Cardiac fibroblast (primary cell): ENCODE measurements around the gene CORO6.

ENCODE experiments used
- DNase-seq, 2 donors: peaks; one replicate each; pipeline versions ENCODE4 v3.0.0 to v3.0.0-alpha.2; 2010; ENCODE audit warnings: low read depth in 2 of 2
- H3K4me3 ChIP-seq, 2 donors: replicated peaks in 1 of 2; 1 replicate in 1 of 2; 2 replicates in 1 of 2; pipeline ENCODE4 v1.5.1; 2011; ENCODE audit warnings: low read depth in 2 of 2, low read length in 2 of 2, mild to moderate bottlenecking in 2 of 2, moderate library complexity in 1 of 2
- TF ChIP-seq, protein P1 (sequence below): IDR thresholded peaks from one replicate; pipeline ENCODE4 v1.5.1; 2011; ENCODE audit warnings: low read depth, mild to moderate bottlenecking, low read length, inconsistent platforms

The CORO6 gene

DNA sequence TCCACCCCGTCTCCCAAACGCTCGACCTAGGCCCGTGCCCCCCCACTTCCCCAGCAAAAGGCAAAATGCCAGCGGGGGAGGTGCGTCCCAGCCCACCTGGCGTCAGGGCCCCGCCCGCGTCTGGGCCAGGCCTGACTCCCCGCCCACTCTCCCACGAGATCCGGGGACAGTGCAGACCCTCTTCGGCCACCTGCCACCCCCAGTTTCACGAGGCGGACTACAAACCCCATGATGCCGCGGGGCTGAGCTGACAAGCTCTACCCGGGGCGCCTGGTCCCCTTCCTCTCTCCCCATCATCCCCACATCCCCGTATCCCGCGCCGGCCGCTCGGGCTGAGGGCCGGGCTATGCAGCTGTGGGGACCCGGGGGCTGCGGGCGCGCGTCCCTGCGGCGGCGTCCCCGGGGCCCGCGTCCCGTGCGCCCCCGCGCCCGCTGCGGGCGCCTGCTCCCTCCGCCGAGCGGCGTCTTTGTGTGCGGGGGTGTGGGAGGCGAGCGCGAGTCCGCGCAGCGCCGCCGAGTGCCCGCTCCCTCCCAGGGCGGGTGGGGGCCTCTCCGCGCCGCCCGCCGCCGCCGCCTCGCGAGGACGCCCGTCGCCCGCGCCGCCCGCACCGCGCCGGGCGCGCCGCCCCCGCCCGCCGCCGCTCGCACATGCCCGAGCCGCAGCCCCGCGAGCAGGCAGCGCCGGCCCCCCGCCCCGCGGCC lies 29.7 kb downstream of the CORO6 start, which contains the start of gene ANKRD13B:
Gene ANKRD13B, plus strand, starts transcription at position 283 of the 702 bp plus-strand sequence. CDS start 490 bp downstream, outside the sequence.
- H3K4me3 ChIP-seq: peak within 1 kb of the TSS; percentile 61 to 69
- DNase-seq: no peak
- TF ChIP-seq, protein P1, sequence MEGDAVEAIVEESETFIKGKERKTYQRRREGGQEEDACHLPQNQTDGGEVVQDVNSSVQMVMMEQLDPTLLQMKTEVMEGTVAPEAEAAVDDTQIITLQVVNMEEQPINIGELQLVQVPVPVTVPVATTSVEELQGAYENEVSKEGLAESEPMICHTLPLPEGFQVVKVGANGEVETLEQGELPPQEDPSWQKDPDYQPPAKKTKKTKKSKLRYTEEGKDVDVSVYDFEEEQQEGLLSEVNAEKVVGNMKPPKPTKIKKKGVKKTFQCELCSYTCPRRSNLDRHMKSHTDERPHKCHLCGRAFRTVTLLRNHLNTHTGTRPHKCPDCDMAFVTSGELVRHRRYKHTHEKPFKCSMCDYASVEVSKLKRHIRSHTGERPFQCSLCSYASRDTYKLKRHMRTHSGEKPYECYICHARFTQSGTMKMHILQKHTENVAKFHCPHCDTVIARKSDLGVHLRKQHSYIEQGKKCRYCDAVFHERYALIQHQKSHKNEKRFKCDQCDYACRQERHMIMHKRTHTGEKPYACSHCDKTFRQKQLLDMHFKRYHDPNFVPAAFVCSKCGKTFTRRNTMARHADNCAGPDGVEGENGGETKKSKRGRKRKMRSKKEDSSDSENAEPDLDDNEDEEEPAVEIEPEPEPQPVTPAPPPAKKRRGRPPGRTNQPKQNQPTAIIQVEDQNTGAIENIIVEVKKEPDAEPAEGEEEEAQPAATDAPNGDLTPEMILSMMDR: no peak

DNA sequence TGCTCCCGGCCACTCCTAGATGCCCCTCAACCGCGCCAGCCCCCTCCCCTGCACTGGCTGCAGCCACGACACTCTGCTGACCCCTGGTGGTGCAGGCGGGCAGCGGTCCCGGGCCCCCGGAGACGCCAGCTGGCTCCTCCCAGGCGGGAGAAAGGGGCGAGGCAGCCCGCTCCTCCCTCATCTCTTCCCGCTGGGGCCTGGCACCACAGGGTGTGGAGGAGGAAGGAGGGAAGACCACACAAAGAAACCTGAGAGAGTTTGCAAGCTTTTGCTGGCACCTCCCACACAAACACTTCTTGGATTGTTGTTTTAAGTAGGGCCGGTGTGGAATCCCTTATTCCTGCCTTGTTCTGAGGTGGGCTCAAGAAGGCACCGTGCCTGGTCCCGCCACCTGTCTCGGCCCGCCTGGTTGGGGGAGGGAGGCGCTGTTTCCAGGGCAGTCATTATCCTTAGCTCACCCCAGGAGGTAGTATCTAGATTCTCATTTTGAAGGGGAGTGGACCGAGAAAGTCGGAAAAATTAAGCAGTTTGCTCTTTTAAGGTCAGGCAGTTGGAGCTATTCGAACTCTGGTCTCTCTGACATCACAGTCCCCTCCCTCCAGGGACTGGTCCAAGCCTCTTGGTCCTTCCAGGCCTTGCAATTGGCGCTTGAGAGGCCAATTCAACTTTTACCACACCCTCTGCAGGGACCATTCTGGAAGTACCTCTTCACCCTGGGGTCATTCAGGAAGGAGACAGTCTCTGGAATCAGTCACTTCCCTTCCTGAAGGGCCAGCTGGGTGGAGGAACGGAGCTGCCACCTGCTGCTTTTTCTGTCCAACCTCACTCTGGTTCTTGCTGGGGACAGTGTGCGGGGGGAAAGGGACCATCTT lies 30.7 kb downstream of the CORO6 start:
- peak overlapping the region in 1 of 2 donors; percentile 18 for H3K4me3 ChIP-seq
- peak; percentile 66 to 83 for DNase-seq
- TF ChIP-seq, protein P1: peak; percentile 95

GRCh38 chr17:29591146-29591736 lies 31.5 kb downstream of the CORO6 start:
- H3K4me3 ChIP-seq: peak overlapping the region; percentile 18 to 21
- peak; percentile 52 to 61 for DNase-seq
- TF ChIP-seq, protein P1: no peak

DNA sequence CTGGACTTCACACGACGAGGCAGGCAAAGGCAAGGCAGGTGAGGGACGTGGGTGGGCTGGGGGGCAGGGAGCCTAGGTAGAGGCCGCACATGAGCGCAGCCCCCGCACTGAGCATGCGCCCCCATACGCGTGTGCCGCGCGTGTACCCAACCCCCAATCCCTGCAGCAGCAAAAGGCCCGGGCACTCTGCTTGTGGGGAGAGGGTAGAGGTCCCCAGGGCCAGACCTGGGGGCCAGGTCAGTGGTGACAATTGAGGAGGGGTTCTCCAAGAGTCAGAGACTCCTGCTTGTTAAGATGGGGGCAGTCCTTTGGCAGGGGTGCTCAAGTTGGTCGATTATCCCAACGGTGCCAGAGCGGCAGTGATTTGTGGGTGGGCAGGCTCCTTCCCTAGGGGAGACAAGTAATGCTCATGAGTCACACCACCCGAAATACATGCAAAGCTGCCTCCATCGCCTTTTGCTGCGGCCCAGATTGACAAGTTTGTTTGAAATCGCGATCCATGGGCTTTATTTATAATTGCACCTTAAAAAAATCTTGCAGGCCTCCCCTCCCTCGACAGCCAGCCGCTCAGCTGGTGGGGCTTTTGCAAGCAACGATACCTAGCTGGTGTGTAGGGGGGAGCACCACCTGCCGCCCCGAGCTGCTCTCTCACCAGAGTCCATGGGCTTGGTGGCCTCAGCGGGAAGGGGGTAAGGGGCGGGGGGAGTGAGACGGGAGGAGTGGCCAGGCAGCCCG lies 32.1 kb downstream of the CORO6 start:
- TF ChIP-seq, protein P1: no peak
- peak overlapping the region in 1 of 2 donors; percentile 55 for H3K4me3 ChIP-seq
- peak; percentile 46 to 69 for DNase-seq

DNA sequence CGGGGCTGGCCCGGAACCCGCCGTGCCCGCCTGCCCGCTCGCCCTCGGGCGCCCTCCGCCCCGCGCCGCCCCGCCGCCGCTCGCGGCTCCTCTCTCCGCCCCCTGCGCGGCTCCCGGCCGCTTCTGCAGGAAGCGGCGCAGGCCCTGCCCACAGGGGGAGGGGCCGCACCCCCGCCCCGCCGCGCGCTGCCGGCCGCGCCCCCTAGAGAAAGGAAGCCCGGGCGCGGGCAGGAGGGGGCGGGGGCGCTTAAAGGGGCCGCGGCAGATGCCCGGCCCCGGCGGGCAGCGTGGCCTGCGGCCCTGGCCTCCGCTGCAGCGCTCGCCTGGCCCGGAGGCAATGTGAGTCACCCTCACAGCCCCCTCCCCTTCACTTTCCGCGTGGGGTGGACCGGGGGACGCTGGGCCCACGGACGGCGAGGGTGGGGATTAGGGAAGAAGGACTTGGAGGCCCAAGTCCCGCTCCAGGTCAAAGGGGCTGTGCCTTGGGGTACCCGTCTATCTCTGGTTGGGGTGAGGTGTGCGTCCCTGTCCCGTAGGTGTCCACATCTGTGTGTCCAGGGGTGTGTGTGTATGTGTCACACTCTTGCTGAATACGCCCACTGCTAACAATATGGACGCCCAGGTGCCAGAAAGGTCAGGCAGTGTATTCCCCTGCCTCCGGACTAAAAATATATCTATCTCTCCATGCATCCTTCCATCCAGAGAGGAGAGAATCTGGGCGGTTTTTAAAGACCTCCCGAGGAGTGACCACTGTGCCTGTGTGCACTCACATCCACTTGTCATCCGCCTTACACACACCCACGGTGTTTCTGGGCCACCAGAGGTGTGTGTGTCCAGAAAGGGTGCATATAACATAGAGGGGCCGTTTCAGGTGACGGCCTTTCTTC lies 32.9 kb downstream of the CORO6 start, which contains the start of gene GIT1:
Gene GIT1, minus strand, starts transcription at position 125 of the 887 bp plus-strand sequence. CDS start 270 bp downstream, outside the sequence.
- peak; percentile 74 to 89 for DNase-seq
- peak within 1 kb of the TSS; percentile 82 to 90 for H3K4me3 ChIP-seq
- TF ChIP-seq, protein P1: no peak
